HG03439 (cell line): Measurements from ENCODE around the gene TVP23A.
"Not testable (repeated sequence)": the region's sequence is repeated elsewhere in the genome, so short reads cannot be mapped to it uniquely, and the experiment has no call there.

Experiments used
- ATAC-seq: cut with Tn5 transposase; IDR thresholded peaks from one replicate; pipeline ENCODE4 v1.9.1; 2021; ENCODE audit warnings: mild to moderate bottlenecking, moderate library complexity; ENCODE audit not compliant: unreplicated experiment

TVP23A gene

DNA sequence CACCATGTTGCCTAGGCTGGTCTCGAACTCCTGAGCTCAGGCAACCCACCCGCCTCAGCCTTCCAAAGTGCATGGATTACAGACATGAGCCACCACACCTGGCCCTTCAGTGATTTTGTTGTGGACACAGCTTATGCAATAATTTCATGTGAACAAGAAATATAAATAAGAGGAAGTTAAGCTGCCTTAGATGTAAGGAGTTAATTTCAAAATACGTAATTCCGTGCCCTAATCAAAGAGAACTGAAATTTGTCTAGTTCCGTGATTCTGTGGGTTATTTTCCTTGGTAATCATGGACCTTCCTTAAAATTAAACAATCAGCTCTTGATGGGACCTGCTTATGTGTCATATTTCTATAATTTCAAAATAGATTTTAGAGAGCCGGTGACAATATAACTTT, 11.9 kb downstream of the TVP23A start:
- no peak for ATAC-seq

DNA sequence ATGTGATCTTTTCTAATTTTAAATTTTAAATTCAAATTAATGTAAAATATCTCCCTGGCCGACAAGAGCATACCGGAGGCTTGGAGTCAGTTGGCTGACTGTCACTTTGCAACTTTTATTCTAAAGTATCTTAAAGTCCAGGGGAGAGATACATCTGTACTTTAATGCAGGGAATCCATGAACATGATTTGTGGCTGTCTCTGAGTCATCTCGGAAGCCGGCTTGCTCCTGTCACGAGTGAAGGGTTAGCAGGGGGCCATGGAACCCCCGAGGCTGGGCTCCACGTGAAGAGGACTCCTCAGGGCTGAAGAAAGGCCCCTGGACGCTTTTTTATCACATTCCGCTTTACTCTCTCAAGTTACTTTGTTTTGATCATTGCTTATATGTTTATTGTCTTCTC, 13.3 kb downstream of the TVP23A start:
- ATAC-seq: no peak

DNA sequence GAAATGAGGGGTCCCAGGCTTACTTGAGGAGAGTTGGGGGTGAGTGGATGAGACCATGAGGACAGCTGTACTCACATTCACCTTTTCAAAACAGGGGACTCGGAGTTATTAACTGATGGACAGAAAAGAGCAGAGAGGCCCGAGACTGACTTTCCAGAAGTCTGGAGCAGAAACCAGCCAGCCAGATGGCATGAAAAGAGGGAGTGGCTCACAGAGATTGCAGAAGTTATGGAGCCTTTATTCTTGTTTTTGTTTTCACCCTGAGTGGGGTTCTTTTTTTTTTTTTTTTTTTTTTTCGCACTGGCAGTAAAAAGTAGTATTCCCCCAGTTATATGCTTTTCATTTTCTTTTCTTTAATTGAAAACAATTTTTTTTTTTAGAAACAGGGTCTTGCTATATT, 18.9 kb downstream of the TVP23A start:
- no peak for ATAC-seq

DNA sequence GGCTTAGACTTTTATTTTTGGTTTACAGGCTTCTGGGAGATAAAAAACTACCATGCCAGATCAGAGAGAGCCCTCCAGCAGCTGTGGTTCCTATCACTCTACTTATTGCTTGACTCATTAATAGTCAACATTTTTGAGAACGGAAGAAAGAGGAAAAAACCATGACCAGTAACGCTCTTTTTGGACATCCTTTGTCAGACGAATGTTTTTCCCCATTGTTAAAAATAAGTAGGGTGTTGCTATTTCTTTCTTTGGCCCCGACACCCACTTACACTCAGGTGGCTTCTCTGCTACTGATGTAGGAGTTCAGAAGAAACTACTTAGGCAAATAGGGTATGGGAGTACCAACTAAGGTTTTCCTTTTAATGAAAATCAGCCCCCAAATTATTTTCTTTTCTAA, 27.5 kb downstream of the TVP23A start:
- ATAC-seq: peak; percentile 59

DNA sequence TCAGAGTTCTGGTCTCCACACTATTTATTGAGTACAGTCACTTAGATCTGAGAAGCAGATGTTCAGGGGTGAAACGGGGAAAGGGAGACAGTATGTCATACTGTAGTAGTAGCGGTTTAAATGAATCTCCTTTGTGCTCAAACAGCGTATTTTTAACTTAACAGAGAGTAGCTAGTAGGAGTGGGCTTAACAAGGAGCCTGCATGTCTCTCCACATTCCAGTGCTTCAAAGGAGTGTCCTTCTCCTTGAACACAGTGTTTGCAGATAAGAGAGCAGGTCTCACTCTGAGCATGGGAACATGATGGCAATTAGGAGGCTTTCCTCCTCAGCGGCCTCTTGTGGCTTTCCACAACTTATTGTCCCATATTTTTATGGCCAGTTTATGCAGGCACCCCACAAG, 30.0 kb downstream of the TVP23A start:
- not testable (repeated sequence) for ATAC-seq

DNA sequence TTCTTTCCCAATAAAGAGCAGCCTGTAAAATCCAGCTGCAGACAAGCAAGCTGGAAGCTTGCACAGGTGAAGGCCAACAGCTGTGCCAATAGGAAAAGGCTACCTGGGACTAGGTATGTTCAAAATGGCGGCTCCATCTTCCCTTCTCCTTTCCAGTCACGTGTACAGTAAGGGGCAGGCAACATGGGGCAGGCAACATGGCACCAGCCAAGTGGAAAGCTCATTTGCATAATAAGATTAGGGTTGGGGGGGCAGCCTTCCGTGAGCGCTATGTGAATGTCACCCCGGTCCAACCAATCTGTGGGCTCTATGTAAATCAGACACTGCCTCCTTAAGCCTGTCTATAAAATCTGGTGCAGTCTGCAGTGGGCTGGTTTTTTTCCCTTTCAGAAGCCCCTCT, 31.3 kb downstream of the TVP23A start:
- no peak for ATAC-seq

DNA sequence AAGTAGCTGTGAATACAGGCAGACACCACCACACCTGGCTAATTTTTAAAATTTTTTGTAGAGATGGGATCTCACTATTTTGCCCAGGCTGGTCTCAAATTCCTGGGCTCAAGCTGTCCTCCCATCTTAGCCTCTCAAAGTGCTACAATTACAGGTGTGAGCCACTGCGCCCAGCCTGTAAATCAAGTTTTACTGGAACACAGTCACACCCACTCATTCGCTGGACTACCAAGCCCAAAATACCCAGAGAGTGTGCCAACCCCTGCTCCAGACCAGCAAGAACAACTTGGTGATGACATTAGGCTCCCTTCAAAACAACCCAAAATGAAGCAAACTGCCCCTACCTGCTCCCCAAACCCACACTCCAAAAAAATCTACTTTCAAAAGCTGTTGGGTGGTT, 36.0 kb downstream of the TVP23A start:
- ATAC-seq: no peak

DNA sequence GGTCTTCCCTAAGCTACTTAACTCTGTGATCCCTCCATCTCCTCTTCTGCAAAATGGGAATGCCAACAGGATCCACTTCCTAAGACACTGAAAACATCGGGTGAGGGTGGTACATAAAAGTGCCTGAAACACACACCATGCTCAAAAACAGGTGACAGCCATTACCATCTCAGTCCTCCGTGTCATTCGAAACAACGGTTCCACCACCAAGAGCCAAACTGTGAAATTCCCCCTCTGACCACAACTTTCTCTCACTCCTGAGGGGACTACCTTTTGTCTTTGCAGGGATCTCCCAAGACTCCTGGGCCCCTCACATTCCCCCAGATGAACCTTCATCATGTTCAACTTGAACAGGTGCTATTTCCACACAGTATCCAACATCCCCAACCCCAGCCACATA, 38.0 kb downstream of the TVP23A start:
- no peak for ATAC-seq

DNA sequence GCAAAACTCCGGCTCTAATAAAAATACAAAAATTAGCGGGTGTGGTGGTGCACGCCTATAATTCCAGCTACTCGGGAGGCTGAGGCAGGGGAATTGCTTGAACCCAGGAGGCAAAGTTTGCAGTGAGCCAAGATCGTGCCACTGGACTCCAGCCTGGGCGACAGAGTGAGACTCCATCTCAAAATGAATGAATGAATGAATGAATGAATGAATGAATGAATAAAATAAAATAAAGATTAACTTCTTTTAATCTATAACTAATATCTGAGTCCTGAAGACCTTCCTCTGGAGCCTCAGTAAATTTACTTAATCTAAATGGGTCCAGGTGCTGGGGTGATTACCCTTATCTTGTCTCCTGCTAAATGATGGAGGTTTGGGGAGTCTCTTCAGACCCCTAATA, 38.7 kb downstream of the TVP23A start:
- ATAC-seq: not testable (repeated sequence)

DNA sequence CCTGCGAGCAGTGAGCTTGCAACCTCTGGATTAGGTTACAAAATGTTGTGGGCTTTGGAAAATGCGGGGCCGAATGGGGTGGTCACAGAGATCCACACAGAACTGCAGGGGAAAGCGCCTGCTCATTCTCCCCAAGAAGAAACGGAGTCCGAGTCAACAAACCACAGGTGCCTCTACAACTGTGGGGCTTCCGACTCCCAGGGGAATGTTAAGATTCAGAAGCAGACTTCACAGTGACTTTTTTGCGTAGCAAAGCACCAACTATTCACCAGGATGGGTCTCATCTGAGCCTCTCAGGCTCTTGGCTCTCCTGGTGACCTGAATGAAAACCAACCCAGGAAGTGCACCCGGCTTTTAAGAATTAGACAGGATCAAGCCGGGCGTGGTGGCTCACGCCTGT, 41.2 kb downstream of the TVP23A start:
- ATAC-seq: no peak

DNA sequence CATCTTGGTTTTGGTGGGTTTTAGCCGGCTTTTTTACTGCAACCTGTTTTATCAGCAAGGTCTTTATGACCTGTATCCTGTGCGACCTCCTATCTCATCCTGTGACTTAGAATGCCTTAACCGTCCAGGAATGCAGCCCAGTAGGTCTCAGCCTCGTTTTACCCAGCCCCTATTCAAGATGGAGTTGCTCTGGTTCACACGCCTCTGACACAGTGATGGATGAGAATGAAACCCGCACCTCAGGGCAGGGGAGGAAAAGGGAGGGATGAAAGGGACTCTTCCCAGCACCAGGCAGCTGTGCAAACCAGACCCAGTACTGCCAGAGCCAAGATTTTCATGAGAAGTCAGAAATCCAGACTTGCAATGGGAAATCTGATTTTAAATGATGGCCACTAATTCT, 41.7 kb downstream of the TVP23A start:
- ATAC-seq: not testable (repeated sequence)

DNA sequence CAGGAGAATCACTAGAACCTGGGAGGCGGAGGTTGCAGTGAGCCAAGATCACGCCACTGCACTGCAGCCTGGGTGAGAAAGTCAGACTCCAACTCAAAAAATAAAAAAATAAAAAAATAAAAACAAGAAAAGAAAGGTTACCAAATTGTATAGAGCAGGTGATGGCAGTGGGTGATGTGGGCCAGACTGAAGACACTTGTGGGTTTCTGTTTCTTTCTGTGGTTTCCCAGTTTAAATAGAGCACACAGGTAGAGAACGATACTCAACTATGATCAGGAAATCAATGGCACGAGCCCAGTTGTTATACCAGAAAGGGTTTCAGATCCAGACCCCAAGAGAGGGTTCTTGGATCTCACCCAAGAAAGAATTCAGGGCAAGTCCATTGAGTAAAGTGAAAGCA, 42.3 kb downstream of the TVP23A start:
- peak; percentile 69 for ATAC-seq

DNA sequence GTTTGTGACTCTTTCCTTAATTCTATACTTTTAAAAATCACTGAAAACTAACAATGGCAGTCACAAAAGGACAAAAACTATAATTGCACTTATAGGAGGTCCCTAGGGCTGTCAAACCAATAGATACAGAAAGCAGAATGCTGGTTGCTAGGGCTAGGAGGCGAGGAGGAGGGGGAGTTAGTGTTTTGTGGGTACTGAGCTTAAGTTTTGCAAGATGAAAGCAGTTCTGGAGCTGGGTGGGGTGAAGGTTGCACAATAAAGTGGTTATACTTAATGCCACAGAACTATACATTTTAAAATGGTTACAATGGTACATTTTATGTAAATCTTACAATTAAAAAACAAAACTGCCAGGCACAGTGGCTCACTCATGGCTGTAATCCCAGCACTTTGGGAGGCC, 47.7 kb downstream of the TVP23A start:
- ATAC-seq: no peak

DNA sequence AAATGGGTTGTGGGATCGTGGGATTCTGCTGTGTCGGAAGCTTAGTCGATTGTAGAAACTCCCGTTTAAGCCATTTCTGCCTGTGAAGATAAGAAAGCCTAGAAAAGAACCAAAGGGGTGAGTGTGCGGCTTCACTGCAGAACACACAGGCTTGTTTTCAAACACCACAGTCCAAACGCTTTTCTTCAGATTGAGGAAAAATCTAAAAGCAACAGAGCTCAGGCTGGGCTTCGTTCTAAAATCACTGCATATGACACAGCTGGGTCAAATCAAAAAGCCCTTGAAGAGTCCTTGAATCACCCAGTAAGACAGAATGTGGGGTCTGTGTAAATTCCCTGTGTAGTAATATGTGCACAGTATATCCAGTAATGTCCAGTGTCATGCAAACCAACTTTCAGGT, 49.2 kb downstream of the TVP23A start:
- no peak for ATAC-seq

DNA sequence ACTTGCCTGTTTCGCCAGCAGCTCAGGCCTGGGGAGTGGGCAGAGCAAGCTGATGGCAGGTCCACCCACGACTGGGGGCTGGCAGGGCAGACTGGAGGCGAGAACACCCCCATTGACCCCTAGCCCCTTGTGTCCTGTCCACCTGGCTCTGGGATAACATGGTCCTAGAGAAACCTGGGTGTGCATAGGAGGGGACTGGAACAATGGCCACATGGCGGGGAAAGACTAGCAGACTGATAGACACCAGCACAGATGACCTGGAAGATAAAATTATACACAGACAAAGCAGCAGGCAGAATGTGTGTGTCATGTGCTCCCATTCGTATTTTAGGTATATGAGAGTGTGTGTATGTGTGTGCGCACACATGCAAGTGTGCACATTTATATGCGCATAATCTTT, 51.5 kb downstream of the TVP23A start:
- no peak for ATAC-seq

DNA sequence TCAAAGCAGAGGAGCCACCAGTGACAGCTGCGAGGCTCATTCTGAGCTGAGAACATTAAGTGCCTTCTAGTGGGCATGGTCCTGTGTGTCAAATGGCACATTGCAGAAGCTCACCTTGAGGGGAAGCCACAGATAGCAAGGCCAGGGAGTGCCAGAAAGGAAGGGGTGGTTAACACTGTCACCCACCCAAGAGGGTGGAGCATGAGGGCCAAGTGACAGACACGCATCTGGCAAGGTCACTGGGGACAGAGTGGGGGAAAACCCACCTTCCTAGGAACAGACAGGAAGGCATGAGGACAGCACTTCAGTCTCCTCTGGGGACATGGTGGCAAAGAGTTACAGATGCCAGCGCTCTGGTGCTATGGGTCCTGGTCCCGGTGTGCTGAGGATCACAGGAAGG, 52.8 kb downstream of the TVP23A start:
- no peak for ATAC-seq

DNA sequence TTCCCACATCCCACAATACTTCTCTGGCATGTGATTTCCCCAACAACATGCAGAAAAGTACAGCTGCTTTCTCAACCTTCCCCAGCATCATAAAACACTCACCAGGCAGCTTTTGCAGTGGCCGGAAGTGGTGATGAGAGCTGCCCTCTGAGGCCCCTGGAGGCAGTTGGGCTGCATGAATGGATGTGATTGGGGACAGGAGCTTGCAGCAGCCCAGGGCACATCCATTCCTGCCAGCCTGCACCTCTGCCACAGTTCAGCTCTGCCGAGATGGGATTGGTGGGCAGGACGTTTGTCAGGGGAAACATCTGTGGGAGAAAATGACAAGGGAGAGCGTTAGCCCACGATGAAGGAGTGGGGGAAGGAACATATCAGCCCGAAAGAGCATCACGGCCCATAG, 55.1 kb downstream of the TVP23A start:
- ATAC-seq: no peak

DNA sequence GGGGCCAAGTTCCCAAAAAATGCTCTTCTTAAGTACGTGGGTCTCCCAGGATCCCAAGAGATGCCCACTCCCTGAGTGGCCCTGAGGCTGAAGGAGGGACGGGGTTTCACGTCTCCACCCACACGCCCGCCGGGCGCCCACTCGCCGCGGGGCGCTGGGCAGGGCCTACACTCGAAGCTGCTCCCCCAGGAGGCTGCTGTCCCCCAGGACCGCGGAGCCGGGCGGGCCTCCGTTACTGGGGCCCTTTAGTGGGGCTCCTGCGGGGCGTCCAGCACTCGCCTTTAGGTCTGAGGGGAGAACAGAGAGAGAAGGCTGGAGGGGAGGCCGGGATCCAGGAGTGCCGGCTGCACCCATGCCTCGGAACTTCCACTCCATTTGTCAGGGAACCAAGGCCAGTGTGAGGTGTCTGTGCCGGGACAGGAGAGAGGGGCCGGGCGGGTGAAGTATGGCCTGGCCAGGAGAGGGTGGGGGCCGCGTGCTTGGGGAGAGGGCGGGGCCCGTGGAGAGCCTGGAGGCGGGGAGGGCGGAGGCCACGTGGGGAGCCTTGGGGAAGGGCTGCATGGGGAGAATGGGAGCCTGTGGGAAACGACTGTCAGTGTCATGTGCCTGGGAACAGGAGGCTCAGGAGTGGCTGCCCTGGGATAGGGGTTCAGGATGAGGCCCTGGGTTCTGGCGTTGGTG, 56.1 kb downstream of the TVP23A start:
- ATAC-seq: no peak

DNA sequence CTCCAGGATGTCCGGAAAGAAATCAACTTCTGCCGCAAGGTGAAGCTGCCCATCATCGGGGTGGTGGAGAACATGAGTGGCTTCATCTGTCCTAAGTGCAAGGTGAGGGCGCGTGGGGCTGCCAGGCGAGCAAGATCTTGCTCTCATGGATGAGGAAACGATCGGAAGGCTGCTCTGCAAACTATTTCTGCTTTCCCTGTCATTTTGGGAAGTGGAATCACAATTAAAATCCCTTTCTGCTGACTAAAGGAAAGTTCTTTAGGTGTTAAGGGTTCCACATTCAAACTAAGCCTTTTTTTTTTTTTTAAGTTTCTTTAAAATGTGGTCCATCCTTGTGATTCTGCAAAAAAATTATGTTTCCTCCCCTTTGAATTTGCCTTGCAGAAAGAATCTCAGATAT, 57.2 kb downstream of the TVP23A start:
- ATAC-seq: no peak

DNA sequence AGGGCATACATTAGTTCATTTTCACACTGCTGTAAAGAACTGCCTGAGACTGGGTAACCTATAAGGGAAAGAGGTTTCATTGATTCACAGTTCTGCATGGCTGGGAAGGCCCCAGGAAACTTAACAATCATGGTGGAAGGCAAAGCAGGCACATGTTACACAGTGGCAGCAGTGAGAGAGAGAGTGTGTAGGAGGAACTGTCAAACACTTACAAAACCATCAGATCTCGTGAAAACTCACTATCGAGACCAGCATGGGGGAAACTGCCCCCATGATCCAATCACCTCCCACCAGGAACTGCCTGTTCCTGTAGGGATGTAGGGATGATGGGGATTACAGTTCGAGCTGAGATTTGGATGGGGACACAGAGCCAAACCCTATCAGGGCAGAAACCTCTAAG, 57.7 kb downstream of the TVP23A start:
- no peak for ATAC-seq

DNA sequence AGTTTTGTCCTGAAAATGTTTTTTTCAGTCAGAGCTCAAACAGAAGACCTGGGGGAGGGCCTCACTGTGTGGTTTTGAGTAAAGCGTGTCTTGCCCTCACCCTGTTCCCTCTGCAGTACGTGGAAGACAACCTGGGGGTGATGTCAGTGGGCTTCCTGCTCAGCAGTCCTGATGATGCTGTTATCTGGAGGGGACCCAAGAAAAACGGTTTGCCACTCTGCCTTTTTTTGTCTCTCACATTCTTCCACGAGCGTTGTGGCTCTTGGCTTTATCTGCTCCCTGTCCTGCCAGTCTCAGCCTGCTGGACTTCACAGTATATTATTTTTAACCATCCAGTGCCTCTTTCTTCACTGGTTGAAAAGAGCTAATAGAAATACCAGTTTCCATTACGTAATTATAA, 62.0 kb downstream of the TVP23A start:
- no peak for ATAC-seq

DNA sequence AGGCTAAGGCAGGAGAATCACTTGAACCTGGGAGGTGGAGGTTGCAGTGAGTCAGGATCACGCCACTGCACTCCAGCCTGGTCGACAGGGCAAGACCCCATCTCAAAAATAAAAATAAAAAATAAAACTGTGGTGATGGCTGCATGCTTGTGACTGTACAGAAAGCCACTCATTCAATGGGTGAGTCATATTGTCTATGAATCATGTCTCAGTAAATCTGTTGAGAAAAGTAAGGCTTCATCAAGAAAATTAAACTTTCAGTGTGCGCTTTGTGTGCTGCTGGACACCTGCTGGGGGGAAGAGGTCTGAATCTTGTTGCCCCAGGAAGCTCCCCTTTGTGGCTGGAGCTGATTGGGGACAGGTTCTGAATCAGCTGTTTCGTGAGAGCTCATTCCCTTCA, 63.7 kb downstream of the TVP23A start:
- no peak for ATAC-seq

DNA sequence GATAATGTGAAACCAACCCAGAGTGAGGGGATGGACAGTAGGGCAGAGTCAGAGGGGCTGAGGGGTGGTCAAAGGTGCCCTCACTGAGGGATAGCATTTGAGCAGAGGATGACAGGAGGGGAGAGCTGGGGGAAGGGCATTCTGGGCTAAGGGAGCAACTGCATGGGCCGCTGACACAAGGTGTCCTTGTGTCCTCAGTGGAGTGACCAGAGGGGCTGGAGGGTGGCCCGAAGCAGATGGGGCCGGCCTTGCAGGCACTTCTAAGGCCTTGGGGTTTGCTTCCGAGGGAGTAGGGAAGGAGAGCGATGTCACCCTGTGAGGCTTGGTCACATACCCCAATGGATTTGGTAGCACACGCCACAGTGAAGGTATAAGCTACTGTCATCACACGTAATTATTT, 64.9 kb downstream of the TVP23A start:
- no peak for ATAC-seq
